Chondrocyte (in vitro differentiated cells): Measurements from ENCODE around the gene DHH. TPM values are rescaled to one million over a fixed set of nuclear protein-coding genes. Genes with fewer than 3 reads are reported as not detected.
A peak's percentile ranks its signal among the peaks of the same experiment; 100 is the strongest.

Experiments used
- DNase-seq: peaks from one replicate; pipeline ENCODE4 v3.0.0; 2021; ENCODE audit warnings: mixed read lengths, low spot score
- H3K27ac Mint-ChIP-seq: one replicate; pipeline ENCODE4 v1.8.0; 2021; ENCODE audit warnings: mild to moderate bottlenecking, moderate library complexity, mixed read lengths; ENCODE audit not compliant: unreplicated experiment
- H3K27me3 Mint-ChIP-seq: 2 replicates; pipeline ENCODE4 v1.8.0; 2021; ENCODE audit warnings: low read depth, mixed read lengths
- H3K36me3 Mint-ChIP-seq: 2 replicates; pipeline ENCODE4 v1.8.0; 2021; ENCODE audit warnings: low read depth, mixed read lengths
- H3K4me1 Mint-ChIP-seq: 2 replicates; pipeline ENCODE4 v1.8.0; 2021; ENCODE audit warnings: low read depth, mild to moderate bottlenecking, mixed read lengths
- H3K4me3 Mint-ChIP-seq: one replicate; pipeline ENCODE4 v1.8.0; 2021; ENCODE audit warnings: mild to moderate bottlenecking, moderate library complexity, mixed read lengths; ENCODE audit not compliant: unreplicated experiment
- H3K9me3 Mint-ChIP-seq: 2 replicates; pipeline ENCODE4 v1.8.0; 2021; ENCODE audit warnings: low read depth, mixed read lengths
- CTCF ChIP-seq: fragments of 200-600 bp; sonication (generic); IDR thresholded peaks from 2 replicates; pipeline ENCODE4 v1.5.0; 2021; ENCODE audit warnings: antibody characterized with exemption, mild to moderate bottlenecking, moderate library complexity
- total RNA-seq: library from RNA; stranded (reverse); gene quantifications from 3 replicates; pipeline ENCODE4 v1.2.1, GENCODE V29; 2021

Gene DHH
- total RNA-seq, 1 donor from 2014 or later, result not detected

DNA sequence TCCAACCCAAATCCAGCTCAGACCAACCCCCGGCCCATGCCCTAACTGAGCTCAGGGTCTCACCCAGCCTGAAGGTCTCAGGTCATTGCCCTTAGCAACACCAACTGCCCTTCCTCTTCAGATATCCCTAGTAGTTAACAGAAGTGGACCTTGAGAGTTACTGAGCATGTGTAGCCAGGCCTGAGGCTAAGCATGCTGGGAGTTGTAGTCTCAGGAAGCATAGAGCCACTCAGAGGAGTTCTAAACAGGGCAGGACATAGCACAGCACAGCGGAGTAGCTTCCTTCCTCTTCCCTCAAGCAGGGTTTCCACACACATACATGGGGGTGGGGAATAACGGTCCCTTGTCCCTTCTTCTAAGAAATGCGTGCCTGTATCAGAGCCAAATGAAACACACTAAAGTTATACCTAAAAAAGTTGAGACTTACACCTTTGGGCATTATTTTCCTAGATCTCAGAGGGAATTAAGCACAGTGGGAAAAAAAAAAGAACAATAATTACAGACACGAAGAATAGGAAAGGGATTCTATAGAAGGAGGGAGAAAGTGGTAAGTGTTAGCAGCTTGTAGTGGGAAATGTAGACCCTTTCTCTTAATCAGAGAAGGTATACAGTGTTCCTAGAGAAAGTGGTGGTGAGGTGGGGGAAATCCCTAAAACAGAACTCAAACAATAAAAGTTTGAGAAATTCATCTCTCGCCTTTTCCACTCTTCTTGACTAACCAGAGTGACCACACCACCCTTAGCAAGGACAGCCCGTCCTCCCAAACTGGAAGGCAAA lies 38.4 kb downstream of the DHH start:
- Mint-ChIP-seq H3K9me3 (no peaks in the 10 kb centered on the region), H3K4me1 (peaks cover 48% of the 10 kb centered on the region), H3K4me3 (peak overlapping the region; percentile 95), H3K27ac (peak overlapping the region; percentile 93), H3K36me3 (peaks cover 23% of the 10 kb centered on the region), H3K27me3 (no peaks in the 10 kb centered on the region)
- DNase-seq, result no peak
- TF ChIP-seq CTCF, result no peak

DNA sequence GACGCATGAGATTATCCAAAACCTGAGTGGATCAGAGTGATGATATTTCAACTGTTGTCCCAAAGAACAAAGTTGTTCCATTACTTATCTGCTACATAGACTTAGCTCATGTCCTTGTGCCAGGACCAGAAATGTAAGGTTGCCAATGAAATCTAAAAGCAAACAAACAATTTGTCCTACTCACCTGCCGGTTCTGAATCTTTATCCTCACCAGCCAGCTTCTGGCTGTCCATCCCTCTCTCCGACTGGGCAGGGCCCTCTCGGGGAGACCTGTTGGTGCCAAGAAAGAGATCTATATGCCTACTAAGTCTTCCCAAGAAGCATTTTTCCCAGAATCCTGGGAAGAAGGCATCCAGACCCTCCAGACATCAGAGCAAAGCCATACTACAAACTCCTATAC lies 39.5 kb downstream of the DHH start:
- Mint-ChIP-seq H3K27ac (no peak overlapping the region), H3K4me1 (peaks cover 52% of the 10 kb centered on the region), H3K9me3 (no peaks in the 10 kb centered on the region), H3K36me3 (peaks cover 30% of the 10 kb centered on the region), H3K4me3 (no peak overlapping the region), H3K27me3 (no peaks in the 10 kb centered on the region)
- no peak for DNase-seq
- no peak for TF ChIP-seq CTCF

DNA sequence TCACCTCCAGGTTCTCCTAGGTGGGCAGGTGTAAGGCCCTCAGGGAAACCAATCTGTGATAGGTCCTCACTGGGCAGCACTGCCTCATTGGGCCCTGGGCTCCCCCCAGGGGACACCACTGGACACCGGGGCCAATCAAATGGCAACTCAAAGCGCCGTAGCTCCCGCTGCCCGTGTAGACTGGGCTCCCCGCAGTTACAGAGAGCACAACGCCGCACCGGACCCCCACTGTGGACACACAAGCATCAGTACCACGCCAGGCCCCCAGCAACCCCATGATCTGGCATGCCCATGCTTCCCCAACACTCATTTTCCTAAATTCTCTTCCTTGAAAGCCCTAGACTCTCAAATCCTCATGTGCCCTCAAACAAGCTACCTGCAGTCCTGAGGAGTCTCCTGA lies 40.1 kb downstream of the DHH start:
- no peak for TF ChIP-seq CTCF
- DNase-seq, result no peak
- no peaks in the 10 kb centered on the region for H3K9me3 Mint-ChIP-seq
- peaks cover 34% of the 10 kb centered on the region for H3K36me3 Mint-ChIP-seq
- H3K4me3 Mint-ChIP-seq, result no peak overlapping the region
- H3K4me1 Mint-ChIP-seq, result peaks cover 58% of the 10 kb centered on the region
- H3K27ac Mint-ChIP-seq, result no peak overlapping the region
- no peaks in the 10 kb centered on the region for H3K27me3 Mint-ChIP-seq

DNA sequence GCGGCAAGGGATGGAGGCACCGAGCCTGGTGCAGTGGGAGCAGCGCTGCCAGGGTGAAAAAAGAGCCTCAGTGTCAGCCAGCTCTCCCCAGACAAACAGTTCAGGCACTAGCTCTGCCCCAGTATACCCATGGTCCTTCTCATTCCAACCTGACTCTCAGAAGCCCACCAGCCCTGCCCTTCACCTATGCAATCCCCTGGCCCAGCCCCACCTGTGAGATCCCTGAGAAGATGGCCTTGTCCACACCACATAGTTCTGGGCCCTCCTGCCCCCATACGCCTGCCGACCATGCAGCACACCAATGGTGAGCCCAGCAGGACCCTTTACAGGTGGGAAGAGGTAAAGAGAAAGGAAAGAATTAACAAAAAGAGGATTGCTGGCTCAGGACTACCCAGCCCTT lies 40.5 kb downstream of the DHH start:
- H3K27ac Mint-ChIP-seq, result no peak overlapping the region
- DNase-seq, result no peak
- H3K36me3 Mint-ChIP-seq, result peaks cover 34% of the 10 kb centered on the region
- H3K4me3 Mint-ChIP-seq, result no peak overlapping the region
- H3K4me1 Mint-ChIP-seq, result peaks cover 59% of the 10 kb centered on the region
- no peaks in the 10 kb centered on the region for H3K27me3 Mint-ChIP-seq
- no peak for TF ChIP-seq CTCF
- H3K9me3 Mint-ChIP-seq, result no peaks in the 10 kb centered on the region

- no peaks in the 10 kb centered on the region for H3K27me3 Mint-ChIP-seq
- no peak for TF ChIP-seq CTCF
- peaks cover 44% of the 10 kb centered on the region for H3K36me3 Mint-ChIP-seq
- DNase-seq, result no peak
- H3K27ac Mint-ChIP-seq, result no peak overlapping the region
- no peaks in the 10 kb centered on the region for H3K9me3 Mint-ChIP-seq
- H3K4me1 Mint-ChIP-seq, result peaks cover 45% of the 10 kb centered on the region
- no peak overlapping the region for H3K4me3 Mint-ChIP-seq
These were observed 42.0 kb downstream of the DHH start for GRCh38 chr12:49052451-49053208.
